Endothelial cell of umbilical vein (primary cell): Measurements from ENCODE around the gene AJUBA.

Source experiments
- CTCF ChIP-seq, 2 donors: IDR thresholded peaks; 1 replicate in 1 of 2; 2 replicates in 1 of 2; pipeline ENCODE4 v1.5.1; 2011; ENCODE audit warnings: low read length in 2 of 2, mild to moderate bottlenecking in 2 of 2, moderate library complexity in 2 of 2, control low read depth in 1 of 2, inconsistent platforms in 1 of 2, low read depth in 1 of 2; ENCODE audit not compliant: insufficient read depth in 1 of 2; ENCODE audit errors: extremely low read depth in 1 of 2
- MAX ChIP-seq: IDR thresholded peaks from 2 replicates; pipeline ENCODE4 v1.6.1; 2011; ENCODE audit not compliant: insufficient read depth, insufficient read length
- MYC ChIP-seq: IDR thresholded peaks from one replicate; pipeline ENCODE4 v1.6.1; 2011; ENCODE audit warnings: mild to moderate bottlenecking, low read depth, low read length
- POLR2A ChIP-seq: IDR thresholded peaks from 2 replicates; pipeline ENCODE4 v1.6.1; 2012; ENCODE audit warnings: low read depth, mild to moderate bottlenecking, control low read depth, low read length
- POLR2AphosphoS5 ChIP-seq: IDR thresholded peaks from 2 replicates; pipeline ENCODE4 v1.6.1; 2012; ENCODE audit warnings: low read depth, mild to moderate bottlenecking, control low read depth, low read length, moderate library complexity; ENCODE audit not compliant: insufficient read depth

DNA sequence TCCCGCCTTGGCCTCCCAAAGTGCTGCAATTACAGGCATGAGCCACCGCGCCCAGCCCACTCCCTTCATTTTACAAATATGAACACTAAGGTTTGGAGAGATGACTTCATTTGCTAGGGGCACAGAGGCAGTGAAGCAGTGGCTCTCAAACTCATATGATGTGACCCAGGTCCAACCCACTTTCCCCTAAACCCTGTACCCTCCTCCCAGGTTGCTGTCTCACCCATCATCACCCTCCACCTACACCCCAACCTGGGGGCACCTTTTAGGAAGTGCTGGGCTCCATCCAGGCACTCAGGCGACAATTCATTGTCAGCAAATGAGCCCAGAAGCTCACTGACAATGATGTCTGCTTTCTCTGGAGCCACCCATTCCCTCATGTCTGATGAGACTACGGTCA lies 58.6 kb downstream of the AJUBA start:
- no peak for TF ChIP-seq MYC
- TF ChIP-seq CTCF (IDR thresholded peaks at IDR 0.05; ENCODE audit: extremely low read depth in 1 of 2, insufficient read depth in 1 of 2, low read depth in 1 of 2, low read length in 2 of 2), result no peak
- TF ChIP-seq MAX, result no peak
- no peak for TF ChIP-seq POLR2A
- TF ChIP-seq POLR2AphosphoS5, result no peak
